Osteoblast (primary cell): Measurements from ENCODE around the gene PIGT. TPM values are rescaled to one million over a fixed set of nuclear protein-coding genes. Genes with fewer than 3 reads are reported as not detected.
A peak's percentile ranks its signal among the peaks of the same experiment; 100 is the strongest.

Source experiments
- DNase-seq: peaks from one replicate; pipeline ENCODE4 v3.0.0; 2011; ENCODE audit warnings: low spot score, mixed read lengths; ENCODE audit not compliant: insufficient read length; ENCODE audit errors: missing footprints
- H2AFZ ChIP-seq: 2 replicates; pipeline ENCODE4 v1.6.0; 2011; ENCODE audit warnings: mild to moderate bottlenecking, low read length
- H3K27ac ChIP-seq: 2 replicates; pipeline ENCODE4 v1.5.1; 2011; ENCODE audit warnings: mild to moderate bottlenecking, low read depth, low read length, moderate library complexity
- H3K27me3 ChIP-seq: 2 replicates; pipeline ENCODE4 v1.6.0; 2012; ENCODE audit warnings: mild to moderate bottlenecking, control low read depth, inconsistent platforms, low read length, moderate library complexity; ENCODE audit not compliant: insufficient read depth
- H3K36me3 ChIP-seq: 2 replicates; pipeline ENCODE4 v1.5.1; 2011; ENCODE audit warnings: mild to moderate bottlenecking, low read length, control low read depth, moderate library complexity; ENCODE audit not compliant: insufficient read depth
- H3K4me1 ChIP-seq: 2 replicates; pipeline ENCODE4 v1.5.1; 2011; ENCODE audit warnings: mild to moderate bottlenecking, low read length, control low read depth, moderate library complexity; ENCODE audit not compliant: insufficient read depth
- H3K4me2 ChIP-seq: 2 replicates; pipeline ENCODE4 v1.6.0; 2011; ENCODE audit warnings: mild to moderate bottlenecking, low read length; ENCODE audit not compliant: insufficient read depth
- H3K4me3 ChIP-seq: fragments of 200-600 bp; sonication (generic); 3 replicates; pipeline ENCODE4 v1.5.1; 2012; ENCODE audit warnings: mild to moderate bottlenecking, low read length, inconsistent platforms; ENCODE audit not compliant: insufficient read depth
- H3K79me2 ChIP-seq: 2 replicates; pipeline ENCODE4 v1.6.0; 2012; ENCODE audit warnings: mild to moderate bottlenecking, low read length, control low read depth, inconsistent platforms; ENCODE audit not compliant: insufficient read depth
- H3K9me3 ChIP-seq: 2 replicates; pipeline ENCODE4 v1.5.1; 2011; ENCODE audit warnings: low read depth, low read length, control low read depth
- H4K20me1 ChIP-seq: 2 replicates; pipeline ENCODE4 v1.6.0; 2012; ENCODE audit warnings: mild to moderate bottlenecking, low read length, control low read depth; ENCODE audit not compliant: insufficient read depth
- total RNA-seq: library from RNA; depleted of rRNA; stranded (reverse); fragments of >200 nt; gene quantifications from 2 replicates; pipeline ENCODE4 v1.2.3, GENCODE V29; 2012
- TF ChIP-seq, protein P1 (sequence below): IDR thresholded peaks from 2 replicates; pipeline ENCODE4 v1.5.1; 2011; ENCODE audit warnings: mild to moderate bottlenecking, low read depth, low read length, moderate library complexity; ENCODE audit errors: extremely low read depth

Gene PIGT
- total RNA-seq, 1 donor: 52.8 TPM

- Histone ChIP-seq H3K27ac (peak overlapping the region; percentile 79), H3K36me3 (no peaks in the 10 kb centered on the region), H4K20me1 (no peaks in the 10 kb centered on the region), H3K4me2 (peak overlapping the region; percentile 89), H3K4me3 (peak overlapping the region; percentile 84), H3K4me1 (peaks cover 2% of the 10 kb centered on the region), H2AFZ (peak overlapping the region; percentile 96), H3K9me3 (no peaks in the 10 kb centered on the region), H3K27me3 (no peaks in the 10 kb centered on the region), H3K79me2 (no peaks in the 10 kb centered on the region)
- DNase-seq: peak; percentile 97
- TF ChIP-seq, protein P1, sequence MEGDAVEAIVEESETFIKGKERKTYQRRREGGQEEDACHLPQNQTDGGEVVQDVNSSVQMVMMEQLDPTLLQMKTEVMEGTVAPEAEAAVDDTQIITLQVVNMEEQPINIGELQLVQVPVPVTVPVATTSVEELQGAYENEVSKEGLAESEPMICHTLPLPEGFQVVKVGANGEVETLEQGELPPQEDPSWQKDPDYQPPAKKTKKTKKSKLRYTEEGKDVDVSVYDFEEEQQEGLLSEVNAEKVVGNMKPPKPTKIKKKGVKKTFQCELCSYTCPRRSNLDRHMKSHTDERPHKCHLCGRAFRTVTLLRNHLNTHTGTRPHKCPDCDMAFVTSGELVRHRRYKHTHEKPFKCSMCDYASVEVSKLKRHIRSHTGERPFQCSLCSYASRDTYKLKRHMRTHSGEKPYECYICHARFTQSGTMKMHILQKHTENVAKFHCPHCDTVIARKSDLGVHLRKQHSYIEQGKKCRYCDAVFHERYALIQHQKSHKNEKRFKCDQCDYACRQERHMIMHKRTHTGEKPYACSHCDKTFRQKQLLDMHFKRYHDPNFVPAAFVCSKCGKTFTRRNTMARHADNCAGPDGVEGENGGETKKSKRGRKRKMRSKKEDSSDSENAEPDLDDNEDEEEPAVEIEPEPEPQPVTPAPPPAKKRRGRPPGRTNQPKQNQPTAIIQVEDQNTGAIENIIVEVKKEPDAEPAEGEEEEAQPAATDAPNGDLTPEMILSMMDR: peak; percentile 93
These were observed 21.0 kb downstream of the PIGT start for GRCh38 chr20:45436732-45437485.

GRCh38 chr20:45440424-45440823, 24.5 kb downstream of the PIGT start:
- Histone ChIP-seq H4K20me1 (no peaks in the 10 kb centered on the region), H3K9me3 (no peaks in the 10 kb centered on the region), H3K4me1 (peaks cover 2% of the 10 kb centered on the region), H3K79me2 (no peaks in the 10 kb centered on the region), H3K4me3 (no peak overlapping the region), H3K27me3 (peaks cover 16% of the 10 kb centered on the region), H3K36me3 (no peaks in the 10 kb centered on the region), H3K4me2 (no peak overlapping the region), H2AFZ (no peak overlapping the region), H3K27ac (no peak overlapping the region)
- TF ChIP-seq, protein P1: no peak
- no peak for DNase-seq

GRCh38 chr20:45440891-45441685, 25.1 kb downstream of the PIGT start:
- no peaks in the 10 kb centered on the region for H3K9me3 ChIP-seq
- H3K36me3 ChIP-seq: no peaks in the 10 kb centered on the region
- no peak overlapping the region for H3K4me3 ChIP-seq
- no peak overlapping the region for H3K27ac ChIP-seq
- H3K4me1 ChIP-seq: peaks cover 2% of the 10 kb centered on the region
- H3K79me2 ChIP-seq: no peaks in the 10 kb centered on the region
- H3K27me3 ChIP-seq: peaks cover 17% of the 10 kb centered on the region
- no peak overlapping the region for H3K4me2 ChIP-seq
- H2AFZ ChIP-seq: no peak overlapping the region
- TF ChIP-seq, protein P1: no peak
- H4K20me1 ChIP-seq: no peaks in the 10 kb centered on the region
- DNase-seq: no peak

- Histone ChIP-seq H3K4me2 (no peak overlapping the region), H3K27ac (no peak overlapping the region), H3K9me3 (no peaks in the 10 kb centered on the region), H3K4me1 (peaks cover 2% of the 10 kb centered on the region), H3K36me3 (no peaks in the 10 kb centered on the region), H4K20me1 (no peaks in the 10 kb centered on the region), H3K79me2 (no peaks in the 10 kb centered on the region), H3K4me3 (no peak overlapping the region), H2AFZ (no peak overlapping the region), H3K27me3 (peaks cover 17% of the 10 kb centered on the region)
- TF ChIP-seq, protein P1: no peak
- no peak for DNase-seq
These were observed 25.8 kb downstream of the PIGT start for GRCh38 chr20:45441746-45442145.
